ENCODE measurements around the gene ZNF101. TPM values are rescaled to one million over a fixed set of nuclear protein-coding genes. Genes with fewer than 3 reads are reported as not detected.
A peak's percentile ranks its signal among the peaks of the same experiment; 100 is the strongest.

The ZNF101 gene
- total RNA-seq, 1 donor from 2014 or later: 11.2 TPM

- DNase-seq (ENCODE audit: extremely low spot score, unreplicated experiment): no peak
- Mint-ChIP-seq H3K9me3 (peaks cover 3% of the 10 kb centered on the region), H3K27ac (no peak overlapping the region), H3K27me3 (no peaks in the 10 kb centered on the region), H3K4me3 (no peak overlapping the region), H3K4me1 (ENCODE audit: unreplicated experiment) (no peaks in the 10 kb centered on the region), H3K36me3 (peaks cover 54% of the 10 kb centered on the region)
- no peak for TF ChIP-seq CTCF (conservative IDR thresholded peaks at IDR 0.05)
Measured at GRCh38 chr19:19704836-19705235, 36.2 kb downstream of the ZNF101 start.

GRCh38 chr19:19710506-19710905 is 41.9 kb downstream of the ZNF101 start:
- Mint-ChIP-seq H3K36me3 (peaks cover 75% of the 10 kb centered on the region), H3K4me1 (ENCODE audit: unreplicated experiment) (no peaks in the 10 kb centered on the region), H3K9me3 (peaks cover 9% of the 10 kb centered on the region), H3K27ac (no peak overlapping the region), H3K27me3 (no peaks in the 10 kb centered on the region), H3K4me3 (no peak overlapping the region)
- TF ChIP-seq CTCF (conservative IDR thresholded peaks at IDR 0.05): no peak
- DNase-seq (ENCODE audit: extremely low spot score, unreplicated experiment): no peak

GRCh38 chr19:19711306-19711933 is 42.8 kb downstream of the ZNF101 start:
- Mint-ChIP-seq H3K27ac (no peak overlapping the region), H3K36me3 (peaks cover 77% of the 10 kb centered on the region), H3K4me3 (no peak overlapping the region), H3K4me1 (ENCODE audit: unreplicated experiment) (no peaks in the 10 kb centered on the region), H3K27me3 (no peaks in the 10 kb centered on the region), H3K9me3 (peaks cover 11% of the 10 kb centered on the region)
- no peak for DNase-seq (ENCODE audit: extremely low spot score, unreplicated experiment)
- no peak for TF ChIP-seq CTCF (conservative IDR thresholded peaks at IDR 0.05)

GRCh38 chr19:19711934-19712828 is 43.5 kb downstream of the ZNF101 start:
- H3K27ac Mint-ChIP-seq: no peak overlapping the region
- no peak for TF ChIP-seq CTCF (conservative IDR thresholded peaks at IDR 0.05)
- no peaks in the 10 kb centered on the region for H3K4me1 Mint-ChIP-seq (ENCODE audit: unreplicated experiment)
- peaks cover 16% of the 10 kb centered on the region for H3K9me3 Mint-ChIP-seq
- peaks cover 82% of the 10 kb centered on the region for H3K36me3 Mint-ChIP-seq
- no peaks in the 10 kb centered on the region for H3K27me3 Mint-ChIP-seq
- DNase-seq (ENCODE audit: extremely low spot score, unreplicated experiment): no peak
- peak overlapping the region; percentile 18 for H3K4me3 Mint-ChIP-seq

DNA sequence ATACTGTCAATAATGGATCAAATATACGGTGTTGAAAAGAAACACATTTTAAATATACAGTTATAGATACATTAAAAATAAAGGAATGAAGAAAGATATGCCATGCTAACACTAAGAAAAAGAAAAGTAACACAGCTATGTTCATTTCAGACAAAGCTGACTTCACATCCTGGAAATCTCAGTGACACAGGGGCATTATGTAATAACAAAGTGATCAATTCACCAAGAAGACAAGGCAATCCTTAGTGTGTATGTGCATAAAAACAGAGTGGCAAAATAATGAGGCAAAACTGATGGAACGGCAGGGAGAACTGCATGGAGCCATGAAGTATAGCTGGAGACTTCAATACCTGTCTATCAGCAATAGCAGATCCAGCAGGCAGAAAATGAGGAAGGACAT is 51.2 kb downstream of the ZNF101 start:
- Mint-ChIP-seq H3K4me1 (ENCODE audit: unreplicated experiment) (no peaks in the 10 kb centered on the region), H3K36me3 (peaks cover 71% of the 10 kb centered on the region), H3K27ac (no peak overlapping the region), H3K27me3 (no peaks in the 10 kb centered on the region), H3K9me3 (peaks cover 29% of the 10 kb centered on the region), H3K4me3 (no peak overlapping the region)
- TF ChIP-seq CTCF (conservative IDR thresholded peaks at IDR 0.05): no peak
- DNase-seq (ENCODE audit: extremely low spot score, unreplicated experiment): no peak
